ENCODE data around the gene POMGNT2.

The POMGNT2 gene

DNA sequence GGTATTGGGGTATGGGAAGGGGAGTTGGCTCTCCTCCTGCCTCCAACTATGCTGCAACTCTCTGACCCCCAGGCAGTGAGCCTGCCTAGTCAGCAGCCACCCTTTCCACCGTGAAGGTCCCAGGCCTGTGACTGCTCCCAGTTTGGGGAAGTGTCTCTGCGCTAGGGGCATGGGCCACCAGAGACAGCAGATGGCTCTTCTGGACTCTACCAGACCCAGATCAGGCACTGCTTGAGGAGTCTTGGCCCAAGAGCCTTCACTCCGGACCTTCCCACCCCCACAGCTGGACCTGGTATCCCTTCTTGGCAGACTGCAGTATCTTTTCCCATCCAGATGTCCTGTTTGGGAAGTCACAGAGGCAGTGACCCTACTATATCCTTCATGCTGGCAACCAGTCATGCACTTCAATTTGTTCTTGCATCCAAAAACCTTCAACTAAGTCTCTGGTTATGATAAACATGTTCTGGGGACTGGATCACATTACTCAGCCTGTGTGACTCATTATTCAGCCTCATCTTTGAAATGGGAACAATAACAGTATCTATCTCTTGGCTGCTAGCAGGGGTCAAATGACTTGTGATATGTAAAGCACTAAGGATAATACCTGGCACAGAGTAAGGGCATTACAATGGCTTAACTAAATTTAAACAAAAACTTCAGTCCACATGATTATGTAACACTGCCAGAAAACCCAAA lies 62.7 kb downstream of the POMGNT2 start:
- DNase-seq, result no peak

DNA sequence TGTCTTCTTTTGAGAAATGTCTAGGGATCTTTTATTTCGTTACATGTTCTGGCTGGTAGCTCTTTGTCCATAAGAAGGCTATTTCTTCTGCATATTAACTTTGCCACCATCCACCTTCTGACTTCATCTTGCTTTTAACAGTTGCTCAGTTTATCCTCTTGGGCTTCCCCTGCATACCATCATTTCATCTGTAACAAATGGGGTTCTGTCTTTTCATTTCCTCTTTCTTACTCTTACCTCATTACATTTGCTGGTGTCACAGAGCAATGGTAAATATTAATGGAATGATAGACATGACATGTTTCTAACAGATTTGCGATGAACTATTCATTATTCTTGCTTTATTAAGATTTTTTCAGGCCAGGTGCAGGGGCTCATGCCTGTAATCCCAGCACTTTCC lies 64.4 kb downstream of the POMGNT2 start:
- DNase-seq, result no peak

DNA sequence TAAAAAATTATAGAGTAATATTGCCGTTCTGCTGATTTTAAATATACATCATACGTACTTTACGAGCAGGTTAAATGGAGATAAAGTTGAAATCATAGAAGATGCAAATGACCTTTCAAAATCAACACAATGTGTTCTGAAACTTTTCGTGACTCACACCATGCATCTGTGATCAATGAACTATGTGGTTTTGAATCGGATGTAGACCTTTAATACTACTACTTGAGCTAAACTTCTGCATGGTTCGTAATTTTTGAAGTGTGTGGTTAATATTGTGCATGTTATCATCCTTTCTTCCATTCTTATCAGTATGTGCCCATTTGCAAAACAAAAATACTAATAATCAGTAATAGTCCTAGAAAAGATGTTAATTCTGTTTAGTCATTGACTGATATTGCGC lies 67.9 kb downstream of the POMGNT2 start:
- no peak for DNase-seq

DNA sequence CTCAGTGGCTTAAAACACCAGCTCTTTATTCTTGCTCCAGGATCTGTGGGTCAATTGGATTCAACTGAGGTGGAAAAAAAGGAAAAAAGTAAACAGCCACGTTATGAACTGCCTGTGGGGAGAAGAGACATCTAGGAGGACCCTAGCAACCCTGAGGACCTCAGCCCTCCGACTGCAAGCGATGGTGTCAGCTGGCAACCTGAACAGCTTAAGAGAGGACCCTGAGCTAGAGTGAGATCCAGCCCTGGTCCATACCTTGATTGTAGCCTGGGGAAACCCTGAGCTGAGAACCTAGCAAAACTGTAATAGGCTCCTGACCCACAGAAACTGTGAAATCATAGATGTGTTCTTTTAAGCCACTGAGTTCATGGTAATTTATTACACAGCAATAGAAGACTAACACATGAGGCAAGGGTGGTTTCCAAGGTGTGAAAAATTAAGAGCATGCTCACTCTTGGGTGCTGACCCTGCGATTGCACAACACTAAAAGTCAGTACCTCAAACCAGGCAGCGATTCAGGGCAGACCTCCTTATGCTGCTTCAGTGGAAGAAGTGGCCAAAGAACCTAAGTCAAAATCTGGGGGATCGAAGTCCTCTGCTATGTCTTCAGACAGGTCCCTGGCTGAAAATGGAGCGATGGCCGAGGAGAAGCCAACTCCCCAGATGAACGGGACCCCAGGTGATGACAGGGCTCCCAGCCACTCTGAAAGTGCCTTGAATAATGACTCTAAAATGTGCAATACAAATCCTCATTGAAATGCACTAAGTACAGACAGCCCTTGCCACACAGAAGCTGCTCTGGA lies 69.1 kb downstream of the POMGNT2 start:
- DNase-seq, result no peak

DNA sequence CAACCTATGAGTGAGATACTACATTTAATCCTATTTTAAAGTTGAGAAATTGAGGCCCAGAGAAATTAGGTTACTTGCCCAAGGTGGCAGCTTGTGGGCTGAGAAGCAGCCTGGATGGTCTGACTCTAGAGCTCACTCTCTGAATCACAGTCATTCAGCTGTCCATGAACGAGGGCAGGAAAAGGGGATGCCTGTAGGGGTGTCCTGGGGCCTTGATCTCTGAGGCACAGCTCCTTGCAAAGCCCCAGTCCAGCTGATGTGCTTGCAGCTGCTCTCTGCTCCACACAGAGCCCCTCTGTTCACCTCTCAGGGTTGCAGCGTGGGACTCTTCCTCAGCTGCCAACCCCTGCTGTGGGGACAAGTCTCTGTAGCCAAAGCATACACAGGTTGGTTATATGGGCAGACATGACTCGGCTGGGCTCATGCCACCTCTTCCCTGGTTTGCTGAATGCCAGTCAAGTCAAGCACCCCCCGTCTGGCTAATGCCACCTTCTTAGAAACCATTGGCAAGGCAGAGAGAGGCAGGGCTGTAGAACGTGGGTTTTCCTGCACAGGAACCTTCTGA lies 70.0 kb downstream of the POMGNT2 start:
- no peak for DNase-seq

DNA sequence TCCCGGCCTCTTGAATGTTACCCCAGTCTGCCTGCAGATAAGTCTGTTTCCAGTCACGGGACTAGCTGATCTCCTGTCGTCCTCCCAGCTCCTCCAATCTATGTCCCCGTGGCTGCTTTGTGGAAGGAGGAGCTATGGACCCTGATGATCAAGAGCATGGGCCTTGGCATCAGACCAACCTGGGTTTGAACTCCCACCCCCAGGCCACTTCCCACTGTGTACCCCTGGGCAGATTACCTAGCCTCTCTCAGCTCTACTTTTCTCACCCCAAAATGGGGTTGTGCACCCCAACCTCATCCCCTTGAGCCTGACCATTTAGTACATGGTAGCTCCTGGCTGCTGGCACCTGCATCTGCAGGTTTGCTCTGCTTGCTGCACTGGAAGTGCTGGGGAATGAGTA lies 71.0 kb downstream of the POMGNT2 start:
- no peak for DNase-seq

DNA sequence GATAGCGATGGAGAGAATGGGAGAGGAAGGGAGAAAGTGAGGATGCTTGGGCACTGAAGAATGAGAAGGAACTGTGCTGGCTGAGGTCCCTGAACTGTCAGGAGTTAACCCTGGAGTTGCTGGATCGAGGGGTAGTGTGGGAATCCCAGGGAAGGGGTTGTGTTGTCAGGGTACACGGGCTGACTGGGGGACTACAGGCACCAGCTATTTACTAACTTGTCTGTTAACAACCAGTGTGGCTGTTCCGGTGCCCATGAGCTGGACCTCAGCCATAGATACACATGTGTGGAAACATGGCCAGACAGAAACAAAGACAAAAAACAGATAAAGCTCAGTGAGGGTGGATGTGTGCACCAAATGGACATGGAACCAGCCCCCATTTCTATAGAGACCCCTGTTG lies 71.7 kb downstream of the POMGNT2 start:
- DNase-seq, result no peak

DNA sequence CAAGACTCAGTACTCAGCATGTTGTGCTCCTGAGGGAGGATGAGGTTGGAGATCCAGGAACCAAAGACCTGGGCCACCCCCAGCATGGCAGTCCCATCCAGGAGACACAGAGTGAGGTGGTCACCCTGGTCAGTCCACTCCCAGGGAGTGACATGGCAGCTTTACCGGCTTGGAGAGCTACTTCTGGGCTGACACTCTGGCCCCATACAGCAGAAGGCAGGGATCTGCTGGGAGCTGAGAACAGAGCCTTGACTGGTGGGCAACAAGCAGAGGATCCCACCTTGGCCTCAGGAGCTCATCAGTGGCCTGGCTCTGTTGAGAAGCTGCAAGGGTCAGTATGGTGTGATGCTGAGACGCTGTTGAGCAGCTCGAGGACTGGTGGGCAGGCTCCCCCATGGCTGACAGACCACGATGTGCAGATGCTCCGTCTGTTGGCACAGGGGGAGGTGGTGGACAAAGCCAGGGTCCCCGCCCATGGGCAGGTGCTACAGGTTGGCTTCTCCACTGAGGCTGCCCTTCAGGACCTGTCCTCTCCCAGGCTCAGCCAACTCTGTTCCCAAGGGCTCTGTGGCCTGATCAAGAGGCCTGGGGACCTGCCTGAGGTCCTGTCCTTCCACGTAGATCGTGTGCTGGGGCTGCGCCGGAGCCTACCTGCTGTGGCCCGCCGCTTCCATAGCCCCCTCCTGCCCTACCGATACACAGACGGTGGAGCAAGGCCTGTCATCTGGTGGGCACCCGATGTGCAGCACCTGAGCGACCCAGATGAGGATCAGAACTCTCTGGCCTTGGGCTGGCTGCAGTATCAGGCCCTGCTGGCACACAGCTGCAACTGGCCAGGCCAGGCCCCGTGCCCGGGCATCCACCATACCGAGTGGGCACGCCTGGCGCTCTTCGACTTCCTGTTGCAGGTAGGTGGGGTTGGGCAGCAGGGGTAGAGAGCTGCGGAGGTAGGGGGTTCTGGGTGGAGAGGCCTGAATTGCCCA lies 72.9 kb downstream of the POMGNT2 start:
- DNase-seq, result no peak

DNA sequence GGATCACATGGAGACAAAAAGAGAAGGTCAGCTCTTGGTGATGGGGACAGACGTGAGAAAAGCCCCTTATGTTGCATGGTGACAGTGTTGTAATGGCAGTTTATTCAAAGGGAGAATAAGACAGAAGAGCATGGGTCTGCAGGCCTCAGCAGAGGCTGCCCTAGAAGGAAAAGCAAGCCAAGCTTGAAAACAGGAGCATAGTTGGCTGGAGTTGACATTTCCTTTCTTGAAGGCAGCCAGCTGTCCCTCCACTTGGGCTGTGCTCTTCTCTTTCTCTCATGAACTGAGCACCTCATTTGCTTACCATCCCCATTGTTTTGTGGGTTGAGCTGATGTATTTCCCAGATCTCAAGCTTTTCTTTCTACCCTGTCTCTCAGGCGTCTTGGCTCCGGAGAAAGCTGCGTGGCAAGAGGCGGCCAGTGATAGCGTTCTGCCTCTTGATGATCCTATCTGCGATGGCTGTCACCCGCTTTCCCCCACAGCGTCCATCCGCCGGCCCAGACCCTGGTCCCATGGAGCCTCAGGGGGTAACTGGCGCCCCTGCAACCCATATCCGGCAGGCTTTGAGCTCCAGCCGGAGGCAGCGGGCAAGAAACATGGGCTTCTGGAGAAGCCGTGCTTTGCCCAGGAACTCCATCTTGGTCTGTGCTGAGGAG lies 73.9 kb downstream of the POMGNT2 start:
- no peak for DNase-seq

DNA sequence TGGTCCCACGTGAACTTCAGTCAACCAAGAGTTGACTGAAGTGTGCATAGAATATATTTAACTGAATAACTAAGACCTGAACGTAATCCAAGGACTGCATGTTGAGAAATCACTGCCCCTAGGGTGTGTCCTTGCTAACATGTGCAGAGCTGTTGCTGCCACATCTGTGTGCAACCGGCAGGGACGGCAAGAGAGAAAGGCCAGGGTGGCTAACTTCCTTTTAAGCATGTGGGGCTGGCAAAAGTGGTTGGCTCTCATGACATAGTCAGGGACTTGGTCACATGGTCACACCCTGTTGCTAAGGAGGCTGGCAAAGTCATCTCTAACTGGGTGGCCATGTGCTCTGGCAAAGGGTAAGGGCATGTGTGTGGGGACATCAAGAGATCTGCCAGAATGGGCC lies 74.4 kb downstream of the POMGNT2 start:
- DNase-seq, result no peak

DNA sequence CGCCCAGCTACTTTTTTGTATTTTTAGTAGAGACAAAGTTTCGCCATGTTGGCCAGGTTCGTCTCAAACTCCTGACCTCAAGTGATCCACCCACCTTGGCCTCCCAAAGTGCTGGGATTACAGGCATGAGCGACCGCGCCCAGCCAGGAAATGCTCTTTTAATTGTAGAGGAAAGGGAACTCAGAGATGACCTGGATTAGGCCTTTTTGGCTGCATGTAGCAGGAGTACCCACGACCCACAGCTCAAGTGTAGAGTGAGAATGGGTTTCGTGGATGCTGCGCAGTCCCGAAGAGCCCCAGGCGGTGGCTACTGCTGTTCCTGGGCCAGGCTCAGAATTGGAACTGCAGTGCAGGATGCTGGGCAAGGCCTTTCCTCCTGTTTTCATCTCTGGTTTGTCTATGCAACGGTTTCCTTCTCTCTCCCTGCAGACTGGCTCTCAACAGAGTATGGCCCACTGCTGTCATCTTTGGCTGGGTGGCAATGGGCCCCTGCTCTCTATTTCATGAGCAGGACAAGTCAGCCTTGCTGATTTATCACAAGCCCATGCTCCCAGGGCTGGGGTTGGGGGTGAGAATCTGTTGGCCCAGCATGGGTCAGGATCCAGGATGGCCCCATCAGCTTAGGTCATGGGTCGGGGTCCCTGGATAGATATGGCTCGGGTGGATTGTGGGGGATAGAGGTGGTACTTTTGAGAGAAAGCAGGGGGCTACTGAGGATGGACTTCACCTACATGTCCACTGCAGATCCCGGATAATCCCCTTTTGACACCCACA lies 75.5 kb downstream of the POMGNT2 start:
- no peak for DNase-seq
